HCT116 (cell line): ENCODE results near the gene CFAP92. TPM values are rescaled to one million over a fixed set of nuclear protein-coding genes. Genes with fewer than 3 reads are reported as not detected.

Experiments
- ATAC-seq: fragments of 200-7000 bp; cut with Tn5 transposase; 2 replicates; pipeline ENCODE4 v1.9.1; 2020; ENCODE audit warnings: mild to moderate bottlenecking, moderate library complexity
- BruUV-seq: library from RNA; stranded (reverse); fragments of 400-500 nt; replicated peaks from 2 replicates; lab custom pipeline; 2021; lab: Mats Ljungman, UMichigan
- CTCF ChIA-PET: fragments of 300-600 bp; sonication (Branson Sonifier 250); formaldehyde crosslinking; loops from one replicate; lab custom pipeline; 2021; ENCODE audit warnings: antibody characterized with exemption; lab: Charles Lee
- POLR2A ChIA-PET: fragments of 300-600, 350-600 bp; sonication (Branson Sonifier 250); formaldehyde crosslinking; loops from one replicate; lab custom pipeline; 2021; ENCODE audit warnings: antibody characterized with exemption; lab: Charles Lee
- RAD21 ChIA-PET, 2 experiments: fragments of 300-600 bp; sonication (Branson Sonifier 250); formaldehyde crosslinking; loops; one replicate each; lab custom pipeline; 2023; ENCODE audit warnings: low total read pairs in 2 of 2; ENCODE audit not compliant: uncharacterized antibody in 2 of 2, unreplicated experiment in 2 of 2, low non-redundant PET in 1 of 2; lab: Charles Lee
- DNase-seq: peaks from one replicate; pipeline ENCODE4 v3.0.0-alpha.2; 2010; ENCODE audit warnings: low read depth, low spot score
- H2AFZ ChIP-seq: fragments of 200-600 bp; shearing (Covaris generic), sonication (generic); 2 replicates; pipeline ENCODE4 v1.6.1; 2017; ENCODE audit warnings: low read depth, mixed run types, mixed read lengths, antibody characterized with exemption, low read length; ENCODE audit not compliant: poor library complexity, severe bottlenecking
- H3K27ac ChIP-seq: 2 replicates; pipeline ENCODE4 v1.5.1; 2012; ENCODE audit warnings: low read depth, low read length
- H3K27me3 ChIP-seq: fragments of 200-600 bp; sonication (generic); 2 replicates; pipeline ENCODE4 v1.6.1; 2016; ENCODE audit warnings: mixed run types, low read length, mixed read lengths; ENCODE audit not compliant: insufficient read depth
- H3K36me3 ChIP-seq, 2 experiments: fragments of 200-500 bp in 1 of 2; fragments of 200-600 bp in 1 of 2; sonication (Bioruptor generic) in 1 of 2; sonication (generic) in 1 of 2; 2 replicates each; pipeline versions ENCODE4 v1.5.1 to v1.6.1; 2014 to 2016; ENCODE audit warnings: low read length in 2 of 2, inconsistent platforms in 1 of 2, mixed read lengths in 1 of 2, mixed run types in 1 of 2; ENCODE audit not compliant: insufficient read depth in 2 of 2, control insufficient read depth in 1 of 2
- H3K4me1 ChIP-seq, 2 experiments: fragments of 200-600 bp in 1 of 2; sonication (generic) in 1 of 2; 2 replicates each; pipeline versions ENCODE4 v1.5.1 to v1.6.1; 2012 to 2017; ENCODE audit warnings: low read length in 2 of 2, inconsistent platforms in 1 of 2, mild to moderate bottlenecking in 1 of 2, mixed read lengths in 1 of 2, mixed run types in 1 of 2, moderate library complexity in 1 of 2; ENCODE audit not compliant: insufficient read depth in 2 of 2, control insufficient read depth in 1 of 2
- H3K4me2 ChIP-seq: fragments of 200-600 bp; sonication (generic); 2 replicates; pipeline ENCODE4 v1.6.1; 2017; ENCODE audit warnings: mixed run types, low read length, mixed read lengths
- H3K4me3 ChIP-seq, 2 experiments: fragments of 200-600 bp in 1 of 2; sonication (generic) in 1 of 2; replicated peaks in 1 of 2; 2 replicates each; pipeline ENCODE4 v1.5.1; 2011 to 2016; ENCODE audit warnings: low read length in 2 of 2, control low read depth in 1 of 2, low read depth in 1 of 2, mild to moderate bottlenecking in 1 of 2, mixed read lengths in 1 of 2, mixed run types in 1 of 2
- H3K79me2 ChIP-seq: fragments of 200-600 bp; sonication (generic); 2 replicates; pipeline ENCODE4 v1.6.1; 2017; ENCODE audit warnings: mild to moderate bottlenecking, mixed run types, low read length, moderate library complexity, mixed read lengths; ENCODE audit not compliant: insufficient read depth
- H3K9ac ChIP-seq: fragments of 200-600 bp; sonication (generic); 2 replicates; pipeline ENCODE4 v1.6.1; 2016; ENCODE audit warnings: low read length, mixed read lengths
- H3K9me2 ChIP-seq: fragments of 200-600 bp; sonication (generic), shearing (Covaris generic); 2 replicates; pipeline ENCODE4 v1.6.1; 2017; ENCODE audit warnings: mixed run types, mild to moderate bottlenecking, moderate library complexity; ENCODE audit not compliant: insufficient read depth
- H3K9me3 ChIP-seq, 2 experiments: fragments of 200-500 bp in 1 of 2; fragments of 200-600 bp in 1 of 2; sonication (Bioruptor generic) in 1 of 2; sonication (generic) in 1 of 2; 2 replicates each; pipeline ENCODE4 v1.6.1; 2014 to 2017; ENCODE audit warnings: low read length in 2 of 2, mixed read lengths in 2 of 2, inconsistent platforms in 1 of 2, low read depth in 1 of 2, mild to moderate bottlenecking in 1 of 2, mixed run types in 1 of 2, moderate library complexity in 1 of 2; ENCODE audit not compliant: control insufficient read depth in 1 of 2, insufficient read depth in 1 of 2
- H4K20me1 ChIP-seq: fragments of 200-600 bp; sonication (generic), shearing (Covaris generic); 2 replicates; pipeline ENCODE4 v1.6.1; 2017; ENCODE audit warnings: mixed run types, mild to moderate bottlenecking, moderate library complexity; ENCODE audit not compliant: insufficient read depth
- ATF3 ChIP-seq: IDR thresholded peaks from 2 replicates; pipeline ENCODE4 v1.6.1; 2012
- CEBPB ChIP-seq: IDR thresholded peaks from 2 replicates; pipeline ENCODE4 v1.6.1; 2012; ENCODE audit warnings: low read depth
- CTCF ChIP-seq, 3 experiments: fragments of 200-600 bp in 1 of 3; sonication (generic) in 1 of 3; IDR thresholded peaks in 2 of 3; conservative IDR thresholded peaks in 1 of 3; 2 replicates each; pipeline ENCODE4 v1.5.1; 2012 to 2017; ENCODE audit warnings: low read depth in 2 of 3, low read length in 2 of 3, antibody characterized with exemption in 1 of 3, borderline replicate concordance in 1 of 3, control low read depth in 1 of 3, mild to moderate bottlenecking in 1 of 3, mixed read lengths in 1 of 3, mixed run types in 1 of 3, moderate library complexity in 1 of 3; ENCODE audit not compliant: insufficient read depth in 1 of 3
- EGR1 ChIP-seq: IDR thresholded peaks from 2 replicates; pipeline ENCODE4 v1.6.1; 2012; ENCODE audit warnings: low read depth
- ELF1 ChIP-seq: IDR thresholded peaks from 2 replicates; pipeline ENCODE4 v1.6.1; 2012; ENCODE audit warnings: low read depth, borderline replicate concordance
- EZH2 ChIP-seq: fragments of 200-600 bp; sonication (generic); IDR thresholded peaks from 2 replicates; pipeline ENCODE4 v1.6.1; 2017; ENCODE audit warnings: antibody characterized with exemption, mixed run types
- MAX ChIP-seq: IDR thresholded peaks from 2 replicates; pipeline ENCODE4 v1.6.1; 2012
- POLR2A ChIP-seq: IDR thresholded peaks from 2 replicates; pipeline ENCODE4 v1.7.0; 2011; ENCODE audit warnings: borderline replicate concordance; ENCODE audit not compliant: insufficient read depth, insufficient read length; ENCODE audit errors: extremely low read depth
- REST ChIP-seq: IDR thresholded peaks from 2 replicates; pipeline ENCODE4 v1.6.1; 2012; ENCODE audit warnings: low read depth
- SP1 ChIP-seq: IDR thresholded peaks from 2 replicates; pipeline ENCODE4 v1.6.1; 2012; ENCODE audit warnings: low read depth
- TCF7L2 ChIP-seq: IDR thresholded peaks from 2 replicates; pipeline ENCODE4 v1.7.0; 2011; ENCODE audit warnings: borderline replicate concordance, inconsistent platforms; ENCODE audit not compliant: insufficient read depth, insufficient read length; ENCODE audit errors: extremely low read depth
- ZBTB33 ChIP-seq: IDR thresholded peaks from 2 replicates; pipeline ENCODE4 v1.6.1; 2011; ENCODE audit warnings: mild to moderate bottlenecking, low read length, moderate library complexity; ENCODE audit not compliant: insufficient replicate concordance; ENCODE audit errors: extremely low read depth
- ZFX ChIP-seq: fragments of 450-650 bp; IDR thresholded peaks from 2 replicates; pipeline ENCODE4 v1.6.1; 2017
- intact Hi-C: fragments of 100-400 bp; cut with micrococcal nuclease; formaldehyde crosslinking; loops from 2 replicates; pipeline ENCODE4 v1.10.0; 2022
- total RNA-seq: library from RNA; stranded (reverse); gene quantifications from one replicate; pipeline ENCODE4 v1.2.1, GENCODE V29; 2021; ENCODE audit not compliant: unreplicated experiment

Gene CFAP92
- total RNA-seq, 1 experiment from 2014 or later, result 3.6 TPM

GRCh38 chr3:128992926-128993460 is 883 bp downstream of the CFAP92 start (continued):
- TF ChIP-seq EZH2 (no peak), ELF1 (no peak), ATF3 (no peak), TCF7L2 (no peak), CEBPB (no peak), ZBTB33 (no peak), EGR1 (no peak), CTCF (IDR thresholded peaks at IDR 0.05 in 2 of 3, conservative IDR thresholded peaks at IDR 0.05 in 1 of 3; ENCODE audit: borderline replicate concordance in 1 of 3, insufficient read depth in 1 of 3, low read depth in 2 of 3, low read length in 2 of 3) (no peak)

- intact Hi-C loops, result no loop called here
- ChIA-PET CTCF (no interaction called here), POLR2A (no interaction called here), RAD21 (no interaction called here)
- Histone ChIP-seq H3K4me3 (no peak overlapping the region), H3K4me2 (no peak overlapping the region), H3K4me1 (peaks cover 7 to 13% of the 10 kb centered on the region in 2 experiments; a peak in 3 of 4 replicates), H4K20me1 (no peaks in the 10 kb centered on the region), H3K9ac (no peak overlapping the region), H3K9me2 (no peaks in the 10 kb centered on the region), H3K79me2 (no peaks in the 10 kb centered on the region), H3K27me3 (no peaks in the 10 kb centered on the region), H3K9me3 (no peaks in the 10 kb centered on the region), H3K36me3 (no peaks in the 10 kb centered on the region), H3K27ac (no peak overlapping the region), H2AFZ (no peak overlapping the region)
- BruUV-seq, result no TSS peak
- DNase-seq (no peak), ATAC-seq (no peak)
- TF ChIP-seq MAX (no peak), ZFX (no peak), POLR2A (no peak), REST (no peak), SP1 (no peak), TCF7L2 (no peak), ZBTB33 (no peak), ELF1 (no peak)
Observed at GRCh38 chr3:128991355-128991895, 2.5 kb downstream of the CFAP92 start.
